ENCODE measurements around the gene SPATA13. TPM values are rescaled to one million over a fixed set of nuclear protein-coding genes. Genes with fewer than 3 reads are reported as not detected.

Gene SPATA13
- total and polyA plus RNA-seq, 2 donors (not counting 1 experiment from before 2014, with no cell fraction given), result 5.7 to 8.3 TPM

DNA sequence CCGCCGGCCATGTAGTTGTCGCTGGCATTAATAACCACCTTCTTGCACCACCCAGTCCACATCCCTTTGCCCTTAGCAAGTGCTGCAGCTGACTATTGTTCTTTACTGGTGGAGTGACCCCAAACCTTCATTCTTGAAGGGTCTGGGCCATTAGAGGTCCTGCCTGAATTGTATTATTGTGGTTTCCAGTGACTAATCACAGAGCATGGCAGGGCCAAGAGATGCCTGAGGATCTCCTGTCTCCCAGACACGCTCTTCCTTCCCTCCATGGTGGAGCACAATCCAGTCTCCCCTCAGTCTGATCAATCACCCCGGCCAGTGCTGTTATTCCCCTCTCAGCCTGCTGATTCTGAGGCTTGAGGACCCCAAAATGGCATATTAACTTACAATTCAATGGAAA is 187.9 kb downstream of the SPATA13 start:
- no peak for DNase-seq
- H3K4me1 ChIP-seq (ENCODE audit: control insufficient read depth in 2 of 2, insufficient read depth in 2 of 2, low read length in 2 of 2), result no peaks in the 10 kb centered on the region
- ChIA-PET POLR2A (no interaction called here), CTCF (no interaction called here)
- Mint-ChIP-seq H3K27ac (no peak overlapping the region), H3K4me3 (no peak overlapping the region), H3K9me3 (ENCODE audit: insufficient read depth) (no peaks in the 10 kb centered on the region), H3K4me1 (no peaks in the 10 kb centered on the region), H3K27me3 (no peaks in the 10 kb centered on the region)
- no peak overlapping the region for H2AFZ ChIP-seq (ENCODE audit: insufficient read depth, low read depth, low read length, poor library complexity, severe bottlenecking)
- H3K9ac ChIP-seq (ENCODE audit: low read length), result no peak overlapping the region
- H3K9me3 ChIP-seq (ENCODE audit: control extremely low read depth in 1 of 3, control insufficient read depth in 2 of 3, insufficient read depth in 1 of 3, low read length in 2 of 3), result no peaks in the 10 kb centered on the region
- TF ChIP-seq, protein P1, sequence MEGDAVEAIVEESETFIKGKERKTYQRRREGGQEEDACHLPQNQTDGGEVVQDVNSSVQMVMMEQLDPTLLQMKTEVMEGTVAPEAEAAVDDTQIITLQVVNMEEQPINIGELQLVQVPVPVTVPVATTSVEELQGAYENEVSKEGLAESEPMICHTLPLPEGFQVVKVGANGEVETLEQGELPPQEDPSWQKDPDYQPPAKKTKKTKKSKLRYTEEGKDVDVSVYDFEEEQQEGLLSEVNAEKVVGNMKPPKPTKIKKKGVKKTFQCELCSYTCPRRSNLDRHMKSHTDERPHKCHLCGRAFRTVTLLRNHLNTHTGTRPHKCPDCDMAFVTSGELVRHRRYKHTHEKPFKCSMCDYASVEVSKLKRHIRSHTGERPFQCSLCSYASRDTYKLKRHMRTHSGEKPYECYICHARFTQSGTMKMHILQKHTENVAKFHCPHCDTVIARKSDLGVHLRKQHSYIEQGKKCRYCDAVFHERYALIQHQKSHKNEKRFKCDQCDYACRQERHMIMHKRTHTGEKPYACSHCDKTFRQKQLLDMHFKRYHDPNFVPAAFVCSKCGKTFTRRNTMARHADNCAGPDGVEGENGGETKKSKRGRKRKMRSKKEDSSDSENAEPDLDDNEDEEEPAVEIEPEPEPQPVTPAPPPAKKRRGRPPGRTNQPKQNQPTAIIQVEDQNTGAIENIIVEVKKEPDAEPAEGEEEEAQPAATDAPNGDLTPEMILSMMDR (IDR thresholded peaks at IDR 0.05), result no peak
- no peak for TF ChIP-seq EZH2 (IDR thresholded peaks at IDR 0.05; ENCODE audit: borderline replicate concordance, insufficient read depth, low read depth, low read length, poor library complexity, severe bottlenecking)
- no peak overlapping the region for H3K27ac ChIP-seq (ENCODE audit: low read length in 2 of 2)
- H3K4me3 ChIP-seq (ENCODE audit: control extremely low read depth in 1 of 5, extremely low read depth in 1 of 5, insufficient read depth in 1 of 5, low read depth in 2 of 5, low read length in 4 of 5), result no peak overlapping the region
- no peaks in the 10 kb centered on the region for H3K79me2 ChIP-seq (ENCODE audit: control insufficient read depth, insufficient read depth, low read length)
- no peaks in the 10 kb centered on the region for H4K20me1 ChIP-seq (ENCODE audit: control insufficient read depth, insufficient read depth, low read length, poor library complexity, severe bottlenecking)
- WGBS (ENCODE audit: insufficient coverage), result 100% methylated on average over 2 of the region's 5 CpGs
- H3K4me2 ChIP-seq (replicated peaks; ENCODE audit: low read depth, low read length, poor library complexity, severe bottlenecking), result no peak overlapping the region
- ATAC-seq (ENCODE audit: low read depth), result no peak
- intact Hi-C loops (cut with micrococcal nuclease), result no loop called here
- no peaks in the 10 kb centered on the region for H3K36me3 ChIP-seq (replicated peaks in 1 of 2; ENCODE audit: control extremely low read depth in 1 of 2, control insufficient read depth in 1 of 2, extremely low read depth in 1 of 2, insufficient read depth in 2 of 2, low read length in 1 of 2)
- no peaks in the 10 kb centered on the region for H3K27me3 ChIP-seq (replicated peaks in 1 of 4; ENCODE audit: control extremely low read depth in 1 of 4, control insufficient read depth in 3 of 4, insufficient read depth in 4 of 4, low read length in 3 of 4)

DNA sequence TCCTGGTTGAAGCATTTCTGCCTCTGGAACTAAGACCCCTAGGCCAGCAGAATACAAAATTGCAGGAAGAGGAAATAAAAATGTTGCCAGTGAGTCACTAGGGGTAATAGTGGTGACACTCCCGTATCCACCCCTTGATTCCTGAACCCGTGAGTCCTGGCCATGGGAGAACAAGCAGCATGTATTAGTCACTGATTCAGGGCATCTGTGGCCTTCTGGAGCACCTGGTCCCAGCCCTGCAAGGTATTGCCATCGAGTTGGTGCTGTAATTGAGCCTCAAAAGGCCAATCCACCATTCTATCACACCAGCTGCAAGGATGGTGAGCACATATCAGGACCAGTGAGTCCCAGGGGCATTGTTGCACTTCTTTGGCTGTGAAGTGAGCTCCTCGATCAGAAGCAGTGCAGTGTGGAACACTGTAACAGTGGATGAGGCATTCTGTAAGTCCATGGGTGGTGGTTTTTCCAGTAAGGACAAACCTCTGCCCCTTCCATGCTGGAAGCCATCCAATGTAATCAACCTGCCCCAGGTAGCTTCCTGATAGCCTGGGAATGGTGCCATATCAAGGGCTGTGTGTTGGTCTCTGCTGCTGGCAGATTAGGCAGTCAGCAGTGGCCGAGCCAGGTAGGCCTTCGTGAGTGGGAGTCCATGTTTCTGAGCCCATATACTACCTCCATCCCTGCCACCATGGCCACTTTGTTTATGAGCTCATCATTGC is 188.4 kb downstream of the SPATA13 start:
- H3K4me2 ChIP-seq (replicated peaks; ENCODE audit: low read depth, low read length, poor library complexity, severe bottlenecking), result no peak overlapping the region
- H3K79me2 ChIP-seq (ENCODE audit: control insufficient read depth, insufficient read depth, low read length), result no peaks in the 10 kb centered on the region
- ATAC-seq (ENCODE audit: low read depth), result no peak
- Mint-ChIP-seq H3K4me1 (no peaks in the 10 kb centered on the region), H3K9me3 (ENCODE audit: insufficient read depth) (no peaks in the 10 kb centered on the region), H3K27me3 (no peaks in the 10 kb centered on the region), H3K4me3 (no peak overlapping the region), H3K27ac (no peak overlapping the region)
- H3K4me1 ChIP-seq (ENCODE audit: control insufficient read depth in 2 of 2, insufficient read depth in 2 of 2, low read length in 2 of 2), result no peaks in the 10 kb centered on the region
- no peaks in the 10 kb centered on the region for H3K27me3 ChIP-seq (replicated peaks in 1 of 4; ENCODE audit: control extremely low read depth in 1 of 4, control insufficient read depth in 3 of 4, insufficient read depth in 4 of 4, low read length in 3 of 4)
- no peak overlapping the region for H3K27ac ChIP-seq (ENCODE audit: low read length in 2 of 2)
- WGBS (ENCODE audit: insufficient coverage), result 84% methylated on average over 5 of the region's 6 CpGs
- H3K4me3 ChIP-seq (ENCODE audit: control extremely low read depth in 1 of 5, extremely low read depth in 1 of 5, insufficient read depth in 1 of 5, low read depth in 2 of 5, low read length in 4 of 5), result no peak overlapping the region
- ChIA-PET POLR2A (no interaction called here), CTCF (no interaction called here)
- no peaks in the 10 kb centered on the region for H3K9me3 ChIP-seq (ENCODE audit: control extremely low read depth in 1 of 3, control insufficient read depth in 2 of 3, insufficient read depth in 1 of 3, low read length in 2 of 3)
- no peak overlapping the region for H3K9ac ChIP-seq (ENCODE audit: low read length)
- H2AFZ ChIP-seq (ENCODE audit: insufficient read depth, low read depth, low read length, poor library complexity, severe bottlenecking), result no peak overlapping the region
- no peak for TF ChIP-seq EZH2 (IDR thresholded peaks at IDR 0.05; ENCODE audit: borderline replicate concordance, insufficient read depth, low read depth, low read length, poor library complexity, severe bottlenecking)
- TF ChIP-seq, protein P1 (IDR thresholded peaks at IDR 0.05), result no peak
- no peaks in the 10 kb centered on the region for H3K36me3 ChIP-seq (replicated peaks in 1 of 2; ENCODE audit: control extremely low read depth in 1 of 2, control insufficient read depth in 1 of 2, extremely low read depth in 1 of 2, insufficient read depth in 2 of 2, low read length in 1 of 2)
- intact Hi-C loops (cut with micrococcal nuclease), result no loop called here
- no peaks in the 10 kb centered on the region for H4K20me1 ChIP-seq (ENCODE audit: control insufficient read depth, insufficient read depth, low read length, poor library complexity, severe bottlenecking)
- DNase-seq, result no peak

Measured in B cell (primary cell).